Keratinocyte (primary cell): Measurements from ENCODE around the gene CIPC.

Experiments used
- CTCF ChIP-seq, 3 experiments: IDR thresholded peaks in 1 of 3; conservative IDR thresholded peaks in 1 of 3; optimal IDR thresholded peaks in 1 of 3; 2 replicates in 2 of 3; 3 replicates in 1 of 3; pipeline versions ENCODE3 to v1.5.1; 2011; ENCODE audit warnings: low read length in 3 of 3, mild to moderate bottlenecking in 3 of 3, moderate library complexity in 2 of 3, control low read depth in 1 of 3, inconsistent platforms in 1 of 3; ENCODE audit not compliant: insufficient read depth in 2 of 3; ENCODE audit errors: extremely low read depth in 1 of 3
- EZH2 ChIP-seq: IDR thresholded peaks from one replicate; pipeline ENCODE4 v1.6.1; 2012; ENCODE audit warnings: inconsistent platforms, mild to moderate bottlenecking, low read length, moderate library complexity

GRCh38 chr14:77158882-77159255 is 60.8 kb downstream of the CIPC start:
- TF ChIP-seq CTCF (optimal IDR thresholded peaks at IDR 0.05 in 1 of 3, IDR thresholded peaks at IDR 0.05 in 1 of 3, conservative IDR thresholded peaks at IDR 0.05 in 1 of 3; ENCODE audit: extremely low read depth in 1 of 3, insufficient read depth in 2 of 3, low read length in 3 of 3) (no peak), EZH2 (no peak)
